K562 (cell line): ENCODE data around the gene BRAF. TPM values are rescaled to one million over a fixed set of nuclear protein-coding genes. Genes with fewer than 3 reads are reported as not detected.

Experiments used
- ARID2 ChIP-seq: fragments of 450-650 bp; IDR thresholded peaks from 2 replicates; pipeline ENCODE4 v1.6.1; 2017; ENCODE audit warnings: antibody characterized with exemption, mild to moderate bottlenecking
- ATF7 ChIP-seq: fragments of 450-650 bp; IDR thresholded peaks from 2 replicates; pipeline ENCODE4 v1.7.1; 2014; ENCODE audit warnings: mild to moderate bottlenecking, moderate library complexity
- BRF1 ChIP-seq: IDR thresholded peaks from 3 replicates; pipeline ENCODE4 v1.6.1; 2011; ENCODE audit warnings: borderline replicate concordance, mild to moderate bottlenecking; ENCODE audit not compliant: insufficient read length; ENCODE audit errors: extremely low read depth
- CCNT2 ChIP-seq: IDR thresholded peaks from 2 replicates; pipeline ENCODE4 v1.6.1; 2011; ENCODE audit warnings: borderline replicate concordance, low read depth, mild to moderate bottlenecking, moderate library complexity, mixed read lengths, low read length; ENCODE audit not compliant: insufficient read length; ENCODE audit errors: extremely low read depth
- ELF4 ChIP-seq: fragments of 450-650 bp; formaldehyde crosslinking; IDR thresholded peaks from 2 replicates; pipeline ENCODE4 v1.4.0; 2022; ENCODE audit warnings: missing genetic modification characterization
- FOXM1 ChIP-seq, 2 experiments: fragments of 450-650 bp in 1 of 2; sonication (generic) in 1 of 2; formaldehyde crosslinking in 1 of 2; IDR thresholded peaks; 2 replicates each; pipeline versions ENCODE4 v1.6.1 to v1.9.0; 2017 to 2022; ENCODE audit warnings: low read depth in 2 of 2, mild to moderate bottlenecking in 2 of 2, missing genetic modification reagents in 1 of 2, moderate library complexity in 1 of 2
- HDAC1 ChIP-seq, 2 experiments: fragments of 450-650 bp; IDR thresholded peaks; 2 replicates each; pipeline ENCODE4 v1.6.1; 2016 to 2017; ENCODE audit warnings: inconsistent platforms in 1 of 2, mild to moderate bottlenecking in 1 of 2, moderate library complexity in 1 of 2
- LEF1 ChIP-seq: fragments of 450-650 bp; IDR thresholded peaks from 2 replicates; pipeline ENCODE4 v1.6.1; 2016; ENCODE audit warnings: mild to moderate bottlenecking
- MYNN ChIP-seq, 2 experiments: sonication (generic); formaldehyde crosslinking in 1 of 2; IDR thresholded peaks; 2 replicates each; pipeline versions ENCODE4 v1.5.0 to v1.6.1; 2016 to 2020; ENCODE audit warnings: antibody characterized with exemption in 1 of 2, missing genetic modification reagents in 1 of 2
- PHF20 ChIP-seq: fragments of 450-650 bp; IDR thresholded peaks from 2 replicates; pipeline ENCODE4 v1.6.1; 2018; ENCODE audit not compliant: partially characterized antibody
- POLR2A ChIP-seq: fragments of 450-650 bp; conservative IDR thresholded peaks from 2 replicates; pipeline ENCODE4 v1.6.1; 2016
- POLR2AphosphoS5 ChIP-seq: IDR thresholded peaks from 2 replicates; pipeline ENCODE4 v1.6.1; 2011; ENCODE audit warnings: mild to moderate bottlenecking, low read depth, low read length, moderate library complexity; ENCODE audit not compliant: control insufficient read depth, insufficient read depth
- SIN3B ChIP-seq: fragments of 450-650 bp; IDR thresholded peaks from 2 replicates; pipeline ENCODE4 v1.6.1; 2017; ENCODE audit warnings: low read depth, mild to moderate bottlenecking, moderate library complexity
- SRSF9 ChIP-seq: fragments of 200-400 bp; formaldehyde crosslinking; IDR thresholded peaks from 2 replicates; pipeline ENCODE4 v1.6.1; 2017; ENCODE audit warnings: low read depth, low read length, borderline replicate concordance
- THRAP3 ChIP-seq: fragments of 450-650 bp; IDR thresholded peaks from 2 replicates; pipeline ENCODE4 v1.6.1; 2016; ENCODE audit warnings: mild to moderate bottlenecking, inconsistent platforms, borderline replicate concordance
- U2AF2 ChIP-seq: fragments of 200-400 bp; formaldehyde crosslinking; optimal IDR thresholded peaks from 2 replicates; pipeline ENCODE3; 2017; ENCODE audit warnings: low read depth, mild to moderate bottlenecking, low read length
- ZFP36 ChIP-seq: fragments of 150-350 bp; IDR thresholded peaks from 2 replicates; pipeline ENCODE4 v1.6.1; 2018; ENCODE audit warnings: low read length, low read depth; ENCODE audit not compliant: partially characterized antibody
- ZNF561 ChIP-seq: fragments of 450-650 bp; formaldehyde crosslinking; conservative IDR thresholded peaks from 2 replicates; pipeline ENCODE4 v1.4.0; 2020; ENCODE audit warnings: mild to moderate bottlenecking, moderate library complexity
- polyA plus RNA-seq, 8 experiments: library from polyadenylated mRNA; depleted of rRNA in 4 of 8; stranded (reverse) in 5 of 8; unstranded in 3 of 8; fragments of >200 nt; fragmentation: Nextera tagmentation in 2 of 8; fragmentation: Illumina TruSeq in 1 of 8; extraction: Ambion mirVana in 2 of 8; extraction: Trizol in 1 of 8; gene quantifications; 2 replicates each; pipeline versions ENCODE4 v1.2.1 to v1.2.3, GENCODE V29; 2011 to 2014; ENCODE audit warnings: inconsistent platforms in 1 of 8, missing spikeins in 1 of 8
- total RNA-seq, 7 experiments: library from RNA; depleted of rRNA in 6 of 7; stranded (reverse); fragments of >200 nt in 6 of 7; fragmentation: Illumina TruSeq in 2 of 7; extraction: Trizol in 2 of 7; gene quantifications; 2 replicates each; pipeline versions ENCODE4 v1.2.1 to v1.2.3, GENCODE V29; 2011 to 2021; ENCODE audit warnings: low replicate concordance in 1 of 7
- TF ChIP-seq, protein P1 (sequence below): sonication (generic); formaldehyde crosslinking; IDR thresholded peaks from 2 replicates; pipeline ENCODE4 v1.8.0; 2022; ENCODE audit warnings: missing genetic modification reagents, mild to moderate bottlenecking, moderate library complexity, borderline replicate concordance
- TF ChIP-seq, protein P2 (sequence below), 2 experiments: fragments of 450-650 bp; IDR thresholded peaks; 2 replicates each; pipeline ENCODE4 v1.6.1; 2016
- TF ChIP-seq, protein P3 (sequence below): fragments of 450-650 bp; IDR thresholded peaks from 2 replicates; pipeline ENCODE4 v1.6.1; 2014; ENCODE audit warnings: low read depth, mild to moderate bottlenecking, moderate library complexity, borderline replicate concordance
- TF ChIP-seq, protein P4 (sequence below): IDR thresholded peaks from 3 replicates; pipeline ENCODE4 v1.6.1; 2011; ENCODE audit warnings: borderline replicate concordance, mild to moderate bottlenecking; ENCODE audit not compliant: insufficient read length, insufficient read depth

The BRAF gene
- total and polyA plus RNA-seq, 9 of the 15 experiments (the other 6 are each of a cell fraction or from before 2014, with no cell fraction given): 3.6 to 38.3 (median 21.9) TPM

DNA sequence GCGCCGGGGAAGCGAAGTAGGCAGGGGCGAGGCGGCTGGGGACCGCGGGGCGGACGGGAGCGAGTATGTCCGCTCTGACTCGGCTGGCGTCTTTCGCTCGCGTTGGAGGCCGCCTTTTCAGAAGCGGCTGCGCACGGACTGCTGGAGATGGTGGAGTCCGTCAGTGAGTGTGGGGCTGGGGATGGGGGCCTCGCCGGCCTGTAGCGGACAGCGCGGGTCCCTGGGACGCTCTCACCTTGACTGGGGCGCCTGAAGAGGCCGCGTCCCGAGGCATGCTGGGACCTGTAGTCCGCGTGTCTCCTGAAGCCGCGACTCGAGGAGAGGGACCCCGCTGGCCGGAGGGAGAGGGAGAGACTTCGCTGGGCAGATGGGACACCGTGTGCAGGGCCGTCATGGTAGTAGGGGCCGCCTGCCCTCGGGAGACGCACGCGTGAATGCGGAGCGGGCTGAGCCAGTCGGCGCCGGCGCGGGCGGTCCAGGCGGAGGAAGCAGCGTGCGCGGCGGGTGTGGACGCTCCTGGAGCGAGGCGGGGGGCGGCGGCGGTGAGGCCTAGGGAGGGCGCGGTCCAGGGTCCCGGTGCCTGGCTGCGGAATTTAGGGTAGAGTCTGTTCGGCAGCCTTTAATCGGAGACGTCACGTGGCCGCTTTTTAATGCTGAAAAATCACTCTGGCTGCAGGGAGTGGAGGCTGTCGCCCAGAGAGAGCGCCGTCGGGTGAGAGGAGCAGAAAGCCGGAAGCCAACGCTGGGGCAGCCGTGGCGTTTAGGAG lies 227.9 kb downstream of the BRAF start, which contains the start of gene NDUFB2 (continued):
- TF ChIP-seq FOXM1 (IDR thresholded peaks at IDR 0.05; ENCODE audit: low read depth) (no peak), FOXM1 (CRISPR knock-in tag; IDR thresholded peaks at IDR 0.05; ENCODE audit: low read depth) (peak; percentile 95), MYNN (IDR thresholded peaks at IDR 0.05) (peak; percentile 66; the same call in 1 of the 2 replicates), MYNN (CRISPR knock-in tag; IDR thresholded peaks at IDR 0.05) (no peak), THRAP3 (no peak), PHF20 (peak; percentile 29), SIN3B (peak; percentile 84), ARID2 (no peak), ATF7 (peak; percentile 96), HDAC1 (IDR thresholded peaks at IDR 0.05) (peak in 1 of 2 experiments; percentile 93; a peak in 2 of 4 replicates), ELF4 (CRISPR knock-in tag) (peak; percentile 58; the same call in 1 of the 2 replicates), POLR2A (peak; percentile 99), POLR2AphosphoS5 (peak; percentile 94), BRF1 (no peak), U2AF2 (no peak), ZNF561 (no peak), ZFP36 (no peak), SRSF9 (no peak), CCNT2 (peak; percentile 52), LEF1 (no peak)
- TF ChIP-seq, protein P1, sequence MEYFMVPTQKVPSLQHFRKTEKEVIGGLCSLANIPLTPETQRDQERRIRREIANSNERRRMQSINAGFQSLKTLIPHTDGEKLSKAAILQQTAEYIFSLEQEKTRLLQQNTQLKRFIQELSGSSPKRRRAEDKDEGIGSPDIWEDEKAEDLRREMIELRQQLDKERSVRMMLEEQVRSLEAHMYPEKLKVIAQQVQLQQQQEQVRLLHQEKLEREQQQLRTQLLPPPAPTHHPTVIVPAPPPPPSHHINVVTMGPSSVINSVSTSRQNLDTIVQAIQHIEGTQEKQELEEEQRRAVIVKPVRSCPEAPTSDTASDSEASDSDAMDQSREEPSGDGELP: peak; percentile 85
- TF ChIP-seq, protein P2, sequence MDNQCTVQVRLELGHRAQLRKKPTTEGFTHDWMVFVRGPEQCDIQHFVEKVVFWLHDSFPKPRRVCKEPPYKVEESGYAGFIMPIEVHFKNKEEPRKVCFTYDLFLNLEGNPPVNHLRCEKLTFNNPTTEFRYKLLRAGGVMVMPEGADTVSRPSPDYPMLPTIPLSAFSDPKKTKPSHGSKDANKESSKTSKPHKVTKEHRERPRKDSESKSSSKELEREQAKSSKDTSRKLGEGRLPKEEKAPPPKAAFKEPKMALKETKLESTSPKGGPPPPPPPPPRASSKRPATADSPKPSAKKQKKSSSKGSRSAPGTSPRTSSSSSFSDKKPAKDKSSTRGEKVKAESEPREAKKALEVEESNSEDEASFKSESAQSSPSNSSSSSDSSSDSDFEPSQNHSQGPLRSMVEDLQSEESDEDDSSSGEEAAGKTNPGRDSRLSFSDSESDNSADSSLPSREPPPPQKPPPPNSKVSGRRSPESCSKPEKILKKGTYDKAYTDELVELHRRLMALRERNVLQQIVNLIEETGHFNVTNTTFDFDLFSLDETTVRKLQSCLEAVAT (IDR thresholded peaks at IDR 0.05): peak in 1 of 2 experiments; percentile 21; a peak in 1 of 4 replicates
- TF ChIP-seq, protein P3, sequence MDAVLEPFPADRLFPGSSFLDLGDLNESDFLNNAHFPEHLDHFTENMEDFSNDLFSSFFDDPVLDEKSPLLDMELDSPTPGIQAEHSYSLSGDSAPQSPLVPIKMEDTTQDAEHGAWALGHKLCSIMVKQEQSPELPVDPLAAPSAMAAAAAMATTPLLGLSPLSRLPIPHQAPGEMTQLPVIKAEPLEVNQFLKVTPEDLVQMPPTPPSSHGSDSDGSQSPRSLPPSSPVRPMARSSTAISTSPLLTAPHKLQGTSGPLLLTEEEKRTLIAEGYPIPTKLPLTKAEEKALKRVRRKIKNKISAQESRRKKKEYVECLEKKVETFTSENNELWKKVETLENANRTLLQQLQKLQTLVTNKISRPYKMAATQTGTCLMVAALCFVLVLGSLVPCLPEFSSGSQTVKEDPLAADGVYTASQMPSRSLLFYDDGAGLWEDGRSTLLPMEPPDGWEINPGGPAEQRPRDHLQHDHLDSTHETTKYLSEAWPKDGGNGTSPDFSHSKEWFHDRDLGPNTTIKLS: peak; percentile 94
- TF ChIP-seq, protein P4, sequence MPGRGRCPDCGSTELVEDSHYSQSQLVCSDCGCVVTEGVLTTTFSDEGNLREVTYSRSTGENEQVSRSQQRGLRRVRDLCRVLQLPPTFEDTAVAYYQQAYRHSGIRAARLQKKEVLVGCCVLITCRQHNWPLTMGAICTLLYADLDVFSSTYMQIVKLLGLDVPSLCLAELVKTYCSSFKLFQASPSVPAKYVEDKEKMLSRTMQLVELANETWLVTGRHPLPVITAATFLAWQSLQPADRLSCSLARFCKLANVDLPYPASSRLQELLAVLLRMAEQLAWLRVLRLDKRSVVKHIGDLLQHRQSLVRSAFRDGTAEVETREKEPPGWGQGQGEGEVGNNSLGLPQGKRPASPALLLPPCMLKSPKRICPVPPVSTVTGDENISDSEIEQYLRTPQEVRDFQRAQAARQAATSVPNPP: no peak
